HL-60 (cell line): ENCODE data around the gene WDR70.

Experiments used
- DNase-seq, 2 experiments: peaks; one replicate each; pipeline ENCODE4 v3.0.0-alpha.2; 2010 to 2020; ENCODE audit warnings: low read depth in 1 of 2, low spot score in 1 of 2
- H3K27ac ChIP-seq: fragments of 250-450 bp; sonication (Bioruptor Pico); replicated peaks from 2 replicates; pipeline ENCODE4 v1.5.1; 2020; ENCODE audit warnings: mild to moderate bottlenecking, moderate library complexity
- H3K27me3 ChIP-seq: fragments of 250-450 bp; sonication (Bioruptor Pico); 2 replicates; pipeline ENCODE4 v1.5.1; 2021; ENCODE audit warnings: mild to moderate bottlenecking, moderate library complexity; ENCODE audit not compliant: insufficient read depth, poor library complexity, severe bottlenecking
- H3K4me3 ChIP-seq: replicated peaks from 2 replicates; pipeline ENCODE4 v1.5.1; 2011; ENCODE audit warnings: mild to moderate bottlenecking, control low read depth, low read length; ENCODE audit not compliant: insufficient read depth
- CTCF ChIP-seq: IDR thresholded peaks from one replicate; pipeline ENCODE4 v1.5.1; 2011; ENCODE audit warnings: low read length, control low read depth, inconsistent platforms; ENCODE audit not compliant: insufficient read depth
- GABPA ChIP-seq: IDR thresholded peaks from 2 replicates; pipeline ENCODE4 v1.6.1; 2012; ENCODE audit warnings: low read depth
- POLR2AphosphoS5 ChIP-seq: IDR thresholded peaks from 2 replicates; pipeline ENCODE4 v1.6.1; 2012; ENCODE audit warnings: low read depth
- REST ChIP-seq: IDR thresholded peaks from 2 replicates; pipeline ENCODE4 v1.6.1; 2012; ENCODE audit warnings: low read depth; ENCODE audit not compliant: insufficient replicate concordance
- SPI1 ChIP-seq: IDR thresholded peaks from 2 replicates; pipeline ENCODE4 v1.6.1; 2012; ENCODE audit warnings: low read depth, mild to moderate bottlenecking, borderline replicate concordance

Gene WDR70

GRCh38 chr5:37738865-37739488 lies 359.9 kb downstream of the WDR70 start:
- Histone ChIP-seq H3K27me3 (no peaks in the 10 kb centered on the region), H3K4me3 (no peak overlapping the region), H3K27ac (no peak overlapping the region)
- DNase-seq, result no peak
- no peak for TF ChIP-seq CTCF
- no peak for TF ChIP-seq REST
- TF ChIP-seq GABPA, result no peak
- no peak for TF ChIP-seq SPI1
- TF ChIP-seq POLR2AphosphoS5, result no peak

- H3K27me3 ChIP-seq, result no peaks in the 10 kb centered on the region
- TF ChIP-seq SPI1, result no peak
- no peak for TF ChIP-seq REST
- no peak for TF ChIP-seq GABPA
- no peak for TF ChIP-seq POLR2AphosphoS5
- TF ChIP-seq CTCF, result no peak
- DNase-seq, result no peak
- H3K27ac ChIP-seq, result no peak overlapping the region
- H3K4me3 ChIP-seq, result no peak overlapping the region
Observed at GRCh38 chr5:37739817-37740261, 360.7 kb downstream of the WDR70 start.

- TF ChIP-seq GABPA (no peak), REST (no peak), SPI1 (no peak), CTCF (no peak), POLR2AphosphoS5 (no peak)
- H3K4me3 ChIP-seq, result no peak overlapping the region
- no peak overlapping the region for H3K27ac ChIP-seq
- H3K27me3 ChIP-seq, result no peaks in the 10 kb centered on the region
- DNase-seq, result no peak
Observed at GRCh38 chr5:37740331-37741066, 361.4 kb downstream of the WDR70 start.
